ENCODE results near the gene JADE3. TPM values are rescaled to one million over a fixed set of nuclear protein-coding genes. Genes with fewer than 3 reads are reported as not detected.

Gene JADE3
- total and polyA plus RNA-seq, 4 donors = 2.3 to 6.1 (median 4.1) TPM

DNA sequence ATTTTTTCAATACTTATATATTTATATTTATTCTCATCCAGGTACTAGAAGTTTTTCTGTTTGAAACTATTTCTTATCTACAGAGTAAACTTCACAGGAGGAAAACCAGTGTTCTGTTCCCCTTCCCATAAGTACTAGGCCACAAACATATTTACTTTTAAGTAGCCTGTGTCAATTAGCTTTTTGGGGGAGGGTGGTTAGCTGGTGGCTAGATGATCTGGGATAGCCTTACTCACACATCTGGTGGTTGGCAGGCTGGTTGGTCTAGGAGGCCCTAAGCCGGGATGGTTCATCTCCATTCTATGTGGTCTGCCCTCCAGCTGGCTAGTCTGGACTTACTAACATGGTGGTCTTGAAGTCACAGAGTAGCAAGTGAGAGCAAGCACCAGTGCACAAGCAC lies 6.2 kb downstream of the JADE3 start:
- ATAC-seq (ENCODE audit: low FRiP score) (no peak), DNase-seq (no peak)
- Histone ChIP-seq H3K36me3 (ENCODE audit: control insufficient read depth in 1 of 2, insufficient read depth in 2 of 2, low read length in 1 of 2) (no peaks in the 10 kb centered on the region), H3K27me3 (ENCODE audit: control insufficient read depth in 1 of 2, insufficient read depth in 2 of 2, low read length in 1 of 2) (no peaks in the 10 kb centered on the region), H3K4me1 (ENCODE audit: control insufficient read depth in 1 of 2, insufficient read depth in 2 of 2, low read length in 2 of 2) (no peaks in the 10 kb centered on the region), H3K4me3 (ENCODE audit: low read length in 2 of 2) (no peak overlapping the region), H3K27ac (ENCODE audit: low read depth in 1 of 2, low read length in 2 of 2) (no peak overlapping the region), H3K9me3 (ENCODE audit: control insufficient read depth, low read length) (no peaks in the 10 kb centered on the region)
- intact Hi-C loops (cut with DNase I) = no loop called here
- WGBS, 2 donors = 93 to 96% methylated on average over 1 of the region's 1 CpG

DNA sequence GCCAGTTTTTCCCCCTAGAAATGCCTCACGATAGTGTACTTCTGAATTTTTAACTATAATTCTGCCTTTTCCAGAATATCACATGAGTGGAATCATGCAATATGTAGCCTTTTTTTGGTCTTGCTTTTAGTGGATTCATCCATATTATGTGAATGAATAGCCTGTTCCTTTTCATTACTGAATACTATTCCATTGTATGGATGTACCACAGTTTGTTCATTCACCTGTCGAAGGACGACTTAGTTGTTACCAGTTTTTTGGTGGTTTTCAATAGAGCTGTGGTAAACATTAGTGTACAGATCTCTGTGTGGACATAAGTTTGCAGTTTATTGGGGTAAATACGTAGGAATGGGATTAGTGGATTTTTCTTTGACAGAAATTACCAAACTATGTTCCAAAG lies 8.0 kb downstream of the JADE3 start:
- Histone ChIP-seq H3K9me3 (ENCODE audit: control insufficient read depth, low read length) (no peaks in the 10 kb centered on the region), H3K36me3 (ENCODE audit: control insufficient read depth in 1 of 2, insufficient read depth in 2 of 2, low read length in 1 of 2) (no peaks in the 10 kb centered on the region), H3K4me1 (ENCODE audit: control insufficient read depth in 1 of 2, insufficient read depth in 2 of 2, low read length in 2 of 2) (no peaks in the 10 kb centered on the region), H3K27ac (ENCODE audit: low read depth in 1 of 2, low read length in 2 of 2) (no peak overlapping the region), H3K4me3 (ENCODE audit: low read length in 2 of 2) (no peak overlapping the region), H3K27me3 (ENCODE audit: control insufficient read depth in 1 of 2, insufficient read depth in 2 of 2, low read length in 1 of 2) (no peaks in the 10 kb centered on the region)
- ATAC-seq (ENCODE audit: low FRiP score) (no peak), DNase-seq (no peak)
- intact Hi-C loops (cut with DNase I) = no loop called here
- WGBS, 2 donors = 63 to 73% methylated on average over 4 of the region's 4 CpGs

DNA sequence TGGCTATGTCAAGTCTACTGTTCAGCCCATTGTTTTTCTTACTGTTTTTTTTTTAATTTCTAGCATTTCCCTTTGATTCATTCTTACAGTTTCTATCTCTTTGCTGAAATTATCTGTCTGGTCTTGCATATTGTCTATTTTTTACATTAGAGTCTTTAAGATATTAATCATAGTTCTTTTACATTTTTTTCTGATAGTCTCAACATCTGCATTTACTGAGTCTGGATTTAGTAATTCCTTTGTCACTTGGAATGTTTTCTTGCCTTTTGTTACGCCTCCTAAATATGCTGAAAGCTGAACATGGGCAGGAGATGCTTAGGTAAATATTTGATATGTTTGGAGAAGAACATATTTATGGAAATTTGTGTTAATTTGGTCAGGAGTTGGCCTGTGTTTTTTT lies 10.4 kb downstream of the JADE3 start:
- H3K4me1 ChIP-seq (ENCODE audit: control insufficient read depth in 1 of 2, insufficient read depth in 2 of 2, low read length in 2 of 2) = no peaks in the 10 kb centered on the region
- ATAC-seq (ENCODE audit: low FRiP score) (no peak), DNase-seq (no peak)
- H3K9me3 ChIP-seq (ENCODE audit: control insufficient read depth, low read length) = no peaks in the 10 kb centered on the region
- H3K27ac ChIP-seq (ENCODE audit: low read depth in 1 of 2, low read length in 2 of 2) = no peak overlapping the region
- H3K4me3 ChIP-seq (ENCODE audit: low read length in 2 of 2) = no peak overlapping the region
- H3K36me3 ChIP-seq (ENCODE audit: control insufficient read depth in 1 of 2, insufficient read depth in 2 of 2, low read length in 1 of 2) = no peaks in the 10 kb centered on the region
- 74 to 84% methylated on average over 1 of the region's 1 CpG for WGBS, 2 donors
- no peaks in the 10 kb centered on the region for H3K27me3 ChIP-seq (ENCODE audit: control insufficient read depth in 1 of 2, insufficient read depth in 2 of 2, low read length in 1 of 2)
- intact Hi-C loops (cut with DNase I) = no loop called here

DNA sequence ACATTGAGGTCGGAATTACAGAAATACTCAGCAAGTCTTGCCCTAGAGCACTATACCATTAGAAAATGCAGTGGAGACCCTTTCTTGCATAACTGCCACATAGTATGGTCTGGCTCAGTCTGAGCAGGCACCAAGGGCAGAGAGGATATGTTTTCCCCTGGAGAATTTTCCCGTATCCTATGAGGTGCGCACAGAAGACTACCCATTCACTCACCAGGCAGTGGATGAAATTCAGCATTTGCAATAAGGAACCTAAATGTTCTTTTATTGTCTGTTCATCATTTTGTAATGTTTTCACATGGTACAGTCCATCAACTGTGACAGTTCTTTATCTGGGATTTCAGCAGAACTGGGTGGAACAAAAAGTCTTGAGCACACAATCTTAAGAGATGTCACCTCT lies 15.5 kb downstream of the JADE3 start:
- no peaks in the 10 kb centered on the region for H3K9me3 ChIP-seq (ENCODE audit: control insufficient read depth, low read length)
- ATAC-seq (ENCODE audit: low FRiP score) = no peak
- H3K27me3 ChIP-seq (ENCODE audit: control insufficient read depth in 1 of 2, insufficient read depth in 2 of 2, low read length in 1 of 2) = no peaks in the 10 kb centered on the region
- intact Hi-C loops (cut with DNase I) = no loop called here
- no peaks in the 10 kb centered on the region for H3K4me1 ChIP-seq (ENCODE audit: control insufficient read depth in 1 of 2, insufficient read depth in 2 of 2, low read length in 2 of 2)
- no peak for DNase-seq
- no peak overlapping the region for H3K4me3 ChIP-seq (ENCODE audit: low read length in 2 of 2)
- WGBS, 2 donors = 90% methylated on average over 3 of the region's 3 CpGs
- no peaks in the 10 kb centered on the region for H3K36me3 ChIP-seq (ENCODE audit: control insufficient read depth in 1 of 2, insufficient read depth in 2 of 2, low read length in 1 of 2)
- H3K27ac ChIP-seq (ENCODE audit: low read depth in 1 of 2, low read length in 2 of 2) = no peak overlapping the region

DNA sequence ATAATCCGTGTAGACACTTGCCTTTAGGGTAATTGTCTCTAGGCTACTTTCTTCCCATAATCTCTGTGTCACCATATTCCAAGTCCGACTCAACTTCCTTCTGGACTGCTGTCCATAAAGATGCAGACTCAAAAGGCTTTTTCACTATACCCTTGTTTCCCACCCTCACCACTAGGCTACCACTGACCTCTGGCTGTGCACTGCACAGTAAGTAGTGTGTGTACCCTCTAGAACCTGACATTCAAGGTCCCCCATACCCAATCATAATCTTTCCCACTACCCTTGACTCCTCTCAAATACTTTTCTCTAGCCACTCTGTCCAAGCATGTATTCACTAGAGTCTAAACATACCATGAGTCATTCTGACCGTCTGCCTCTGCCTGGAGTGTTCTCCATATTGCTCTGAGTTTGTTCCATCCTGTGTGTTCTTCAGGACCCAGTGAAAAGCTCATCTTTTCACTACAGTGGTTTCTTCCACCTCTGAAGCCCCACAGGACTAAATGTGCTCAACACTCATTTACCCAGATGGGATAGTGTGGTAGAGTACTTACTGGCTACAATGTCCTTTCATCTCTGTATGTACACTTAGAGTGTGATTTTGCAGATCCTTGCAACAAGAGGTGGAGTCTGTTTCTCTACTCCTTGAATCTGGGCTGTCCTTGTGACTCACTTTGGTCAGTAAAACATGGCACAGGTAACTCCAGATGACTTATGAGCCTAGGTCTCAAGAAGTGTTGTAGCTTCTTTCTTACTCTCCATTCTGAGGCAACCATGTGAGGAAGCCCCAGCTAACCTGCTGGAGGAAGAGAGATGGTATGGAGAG lies 17.4 kb downstream of the JADE3 start:
- Histone ChIP-seq H3K9me3 (ENCODE audit: control insufficient read depth, low read length) (no peaks in the 10 kb centered on the region), H3K4me3 (ENCODE audit: low read length in 2 of 2) (no peak overlapping the region), H3K4me1 (ENCODE audit: control insufficient read depth in 1 of 2, insufficient read depth in 2 of 2, low read length in 2 of 2) (no peaks in the 10 kb centered on the region), H3K36me3 (ENCODE audit: control insufficient read depth in 1 of 2, insufficient read depth in 2 of 2, low read length in 1 of 2) (no peaks in the 10 kb centered on the region), H3K27me3 (ENCODE audit: control insufficient read depth in 1 of 2, insufficient read depth in 2 of 2, low read length in 1 of 2) (no peaks in the 10 kb centered on the region), H3K27ac (ENCODE audit: low read depth in 1 of 2, low read length in 2 of 2) (no peak overlapping the region)
- WGBS, 2 donors = 55 to 69% methylated on average over 3 of the region's 3 CpGs
- intact Hi-C loops (cut with DNase I) = no loop called here
- peak; percentile 29 for ATAC-seq (ENCODE audit: low FRiP score)
- no peak for DNase-seq

DNA sequence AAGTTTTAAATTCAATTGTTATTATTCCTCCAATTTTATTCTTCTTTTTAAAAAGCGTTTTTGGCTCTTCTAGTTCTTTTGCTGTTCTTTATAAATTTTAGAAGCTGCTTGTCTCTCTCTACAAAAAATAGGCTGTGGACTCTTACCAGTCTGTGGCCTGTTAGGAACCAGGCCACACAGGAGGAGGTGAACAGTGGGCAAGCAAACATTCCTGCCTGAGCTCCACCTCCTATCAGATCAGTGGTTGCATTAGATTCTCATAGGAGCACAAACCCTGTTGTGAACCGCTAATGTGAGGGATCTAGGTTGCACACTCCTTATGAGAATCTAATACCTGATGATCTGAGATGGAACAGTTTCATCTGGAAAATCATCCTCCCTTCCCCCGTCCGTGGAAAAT lies 23.1 kb downstream of the JADE3 start:
- Histone ChIP-seq H3K4me3 (ENCODE audit: low read length in 2 of 2) (no peak overlapping the region), H3K4me1 (ENCODE audit: control insufficient read depth in 1 of 2, insufficient read depth in 2 of 2, low read length in 2 of 2) (no peaks in the 10 kb centered on the region), H3K27ac (ENCODE audit: low read depth in 1 of 2, low read length in 2 of 2) (no peak overlapping the region), H3K9me3 (ENCODE audit: control insufficient read depth, low read length) (no peaks in the 10 kb centered on the region), H3K27me3 (ENCODE audit: control insufficient read depth in 1 of 2, insufficient read depth in 2 of 2, low read length in 1 of 2) (no peaks in the 10 kb centered on the region), H3K36me3 (ENCODE audit: control insufficient read depth in 1 of 2, insufficient read depth in 2 of 2, low read length in 1 of 2) (no peaks in the 10 kb centered on the region)
- DNase-seq = no peak
- 80 to 85% methylated on average over 4 of the region's 4 CpGs for WGBS, 2 donors
- ATAC-seq (ENCODE audit: low FRiP score) = no peak
- intact Hi-C loops (cut with DNase I) = no loop called here

DNA sequence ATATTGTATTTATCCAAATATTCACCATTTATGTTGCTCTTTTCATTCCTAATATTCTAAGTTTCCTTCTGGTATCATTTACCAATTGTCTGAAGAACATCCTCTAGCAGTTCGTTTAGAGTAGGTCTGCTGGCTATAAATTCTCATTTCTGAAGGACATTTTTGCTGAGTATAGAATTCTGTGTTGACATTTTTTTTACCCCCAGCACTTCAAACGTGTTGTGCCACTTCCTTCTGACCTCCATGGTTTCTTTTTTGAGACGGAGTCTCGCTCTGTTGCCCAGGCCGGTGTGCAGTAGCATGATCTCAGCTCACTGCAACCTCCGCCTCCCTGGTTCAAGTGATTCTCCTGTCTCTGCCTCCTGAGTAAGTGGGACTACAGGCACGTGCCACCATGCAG lies 26.4 kb downstream of the JADE3 start:
- Histone ChIP-seq H3K9me3 (ENCODE audit: control insufficient read depth, low read length) (no peaks in the 10 kb centered on the region), H3K4me3 (ENCODE audit: low read length in 2 of 2) (no peak overlapping the region), H3K36me3 (ENCODE audit: control insufficient read depth in 1 of 2, insufficient read depth in 2 of 2, low read length in 1 of 2) (no peaks in the 10 kb centered on the region), H3K4me1 (ENCODE audit: control insufficient read depth in 1 of 2, insufficient read depth in 2 of 2, low read length in 2 of 2) (no peaks in the 10 kb centered on the region), H3K27ac (ENCODE audit: low read depth in 1 of 2, low read length in 2 of 2) (no peak overlapping the region), H3K27me3 (ENCODE audit: control insufficient read depth in 1 of 2, insufficient read depth in 2 of 2, low read length in 1 of 2) (no peaks in the 10 kb centered on the region)
- no peak for ATAC-seq (ENCODE audit: low FRiP score)
- intact Hi-C loops (cut with DNase I) = no loop called here
- 72 to 88% methylated on average over 7 of the region's 7 CpGs for WGBS, 2 donors
- DNase-seq = no peak

DNA sequence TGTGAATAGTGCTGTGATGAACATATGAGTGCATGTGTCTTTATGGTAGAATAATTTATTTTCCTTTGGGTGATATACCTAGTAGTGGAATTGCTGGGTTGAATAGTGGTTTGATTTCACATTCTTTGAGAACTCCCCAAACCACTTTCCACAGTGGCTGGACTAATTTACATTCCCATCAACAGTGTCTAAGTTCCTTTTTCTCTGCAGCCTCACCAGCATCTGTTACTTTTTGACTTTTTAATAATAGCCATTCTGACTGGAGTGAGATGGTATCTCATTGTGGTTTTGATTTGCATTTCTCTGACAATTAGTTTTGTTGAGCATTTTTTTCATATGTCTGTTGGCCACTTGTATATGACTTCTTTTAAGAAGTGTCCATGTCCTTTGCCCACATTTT lies 29.1 kb downstream of the JADE3 start:
- Histone ChIP-seq H3K36me3 (ENCODE audit: control insufficient read depth in 1 of 2, insufficient read depth in 2 of 2, low read length in 1 of 2) (no peaks in the 10 kb centered on the region), H3K4me3 (ENCODE audit: low read length in 2 of 2) (no peak overlapping the region), H3K4me1 (ENCODE audit: control insufficient read depth in 1 of 2, insufficient read depth in 2 of 2, low read length in 2 of 2) (no peaks in the 10 kb centered on the region), H3K9me3 (ENCODE audit: control insufficient read depth, low read length) (no peaks in the 10 kb centered on the region), H3K27ac (ENCODE audit: low read depth in 1 of 2, low read length in 2 of 2) (no peak overlapping the region), H3K27me3 (ENCODE audit: control insufficient read depth in 1 of 2, insufficient read depth in 2 of 2, low read length in 1 of 2) (no peaks in the 10 kb centered on the region)
- ATAC-seq (ENCODE audit: low FRiP score) = no peak
- DNase-seq = no peak
- intact Hi-C loops (cut with DNase I) = no loop called here

DNA sequence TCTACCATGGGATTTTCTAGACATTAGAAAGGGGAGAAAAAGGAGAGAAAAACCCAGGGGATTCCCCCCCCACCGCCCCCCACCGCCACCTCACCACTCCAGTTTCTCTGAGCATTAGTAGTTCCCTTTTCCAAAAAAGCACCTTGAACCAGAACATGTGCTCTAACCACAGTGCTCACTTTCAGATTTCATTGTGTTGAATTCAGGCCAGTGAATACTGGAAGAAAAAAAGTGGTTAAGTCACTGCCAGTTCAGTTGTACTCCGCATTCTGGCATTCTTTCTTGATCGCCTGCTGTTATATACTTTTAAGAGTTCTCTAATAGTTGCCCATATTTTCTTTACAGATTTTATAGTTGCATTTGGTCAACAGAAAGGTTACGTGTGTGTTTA lies 40.9 kb downstream of the JADE3 start:
- ATAC-seq (ENCODE audit: low FRiP score) (no peak), DNase-seq (no peak)
- no peaks in the 10 kb centered on the region for H3K9me3 ChIP-seq (ENCODE audit: control insufficient read depth, low read length)
- H3K27me3 ChIP-seq (ENCODE audit: control insufficient read depth in 1 of 2, insufficient read depth in 2 of 2, low read length in 1 of 2) = no peaks in the 10 kb centered on the region
- intact Hi-C loops (cut with DNase I) = no loop called here
- H3K4me1 ChIP-seq (ENCODE audit: control insufficient read depth in 1 of 2, insufficient read depth in 2 of 2, low read length in 2 of 2) = peaks cover 0 to 4% of the 10 kb centered on the region in 2 donors
- no peaks in the 10 kb centered on the region for H3K36me3 ChIP-seq (ENCODE audit: control insufficient read depth in 1 of 2, insufficient read depth in 2 of 2, low read length in 1 of 2)
- 24 to 39% methylated on average over 5 of the region's 5 CpGs for WGBS, 2 donors
- no peak overlapping the region for H3K27ac ChIP-seq (ENCODE audit: low read depth in 1 of 2, low read length in 2 of 2)
- no peak overlapping the region for H3K4me3 ChIP-seq (ENCODE audit: low read length in 2 of 2)

All from aorta (tissue), 5 donors.